Lung (tissue), 12 donors: ENCODE data around the gene NUDT2. TPM values are rescaled to one million over a fixed set of nuclear protein-coding genes. Genes with fewer than 3 reads are reported as not detected.

Experiments used
- ATAC-seq: fragments of 200-7000 bp; cut with Tn5 transposase; one replicate; pipeline ENCODE4 v1.9.1; 2020; ENCODE audit warnings: moderate number of reproducible peaks; ENCODE audit not compliant: insufficient read depth, low FRiP score
- DNase-seq, 3 donors: peaks; one replicate each; pipeline ENCODE4 v3.0.0-alpha.2; 2013 to 2017
- H3K27ac ChIP-seq, 2 donors: one replicate each; pipeline ENCODE4 v1.5.1; 2013; ENCODE audit warnings: mild to moderate bottlenecking in 2 of 2, moderate library complexity in 2 of 2, control low read depth in 1 of 2, inconsistent platforms in 1 of 2, low read depth in 1 of 2, low read length in 1 of 2
- H3K27me3 ChIP-seq, 3 donors: one replicate each; pipeline ENCODE4 v1.5.1; 2013; ENCODE audit warnings: low read length in 2 of 3; ENCODE audit not compliant: control insufficient read depth in 3 of 3, insufficient read depth in 3 of 3
- H3K36me3 ChIP-seq, 4 donors: one replicate each; pipeline ENCODE4 v1.5.1; 2013; ENCODE audit warnings: low read length in 4 of 4, mild to moderate bottlenecking in 1 of 4, moderate library complexity in 1 of 4; ENCODE audit not compliant: control insufficient read depth in 4 of 4, insufficient read depth in 4 of 4
- H3K4me1 ChIP-seq, 5 donors: one replicate each; pipeline ENCODE4 v1.5.1; 2013; ENCODE audit warnings: low read length in 5 of 5, mild to moderate bottlenecking in 2 of 5, moderate library complexity in 1 of 5; ENCODE audit not compliant: control insufficient read depth in 5 of 5, insufficient read depth in 5 of 5
- H3K4me3 ChIP-seq: one replicate; pipeline ENCODE4 v1.5.1; 2013; ENCODE audit warnings: mild to moderate bottlenecking, control low read depth, moderate library complexity
- H3K9ac ChIP-seq, 2 donors: one replicate each; pipeline ENCODE4 v1.5.1; 2013; ENCODE audit warnings: low read length in 2 of 2, control low read depth in 1 of 2; ENCODE audit not compliant: insufficient read depth in 1 of 2
- H3K9me3 ChIP-seq, 4 donors: one replicate each; pipeline ENCODE4 v1.5.1; 2013; ENCODE audit warnings: low read length in 3 of 4, mild to moderate bottlenecking in 1 of 4, moderate library complexity in 1 of 4; ENCODE audit not compliant: control insufficient read depth in 4 of 4, insufficient read depth in 3 of 4
- CTCF ChIP-seq: IDR thresholded peaks from 2 replicates; pipeline ENCODE4 v1.5.1; 2012; ENCODE audit warnings: mild to moderate bottlenecking; ENCODE audit errors: control extremely low read depth, extremely low read depth
- WGBS, 2 donors: extraction: QIAGEN DNeasy Blood & Tissue Kit; methylation state at CpG; one replicate each; pipeline ENCODE4 v1.1.7; 2013; 5-methylcytosine and 5-hydroxymethylcytosine counted together
- polyA plus RNA-seq, 2 donors: library from polyadenylated mRNA; stranded (reverse); fragments of 200-250 nt; gene quantifications; one replicate each; pipeline ENCODE4 v1.2.1, GENCODE V29; 2013
- total RNA-seq, 2 donors: library from RNA; depleted of rRNA in 1 of 2; stranded (reverse); fragments of >200 nt in 1 of 2; gene quantifications; one replicate each; pipeline ENCODE4 v1.2.1, GENCODE V29; 2014 to 2021
- donor health status: control.
- donor health status: control.
- donor health status: Bipolar disorder and iron deficiency.
- donor health status: healthy.
- donor health status: DM: yes; HTN: yes; CAD: no.

NUDT2 gene
- total and polyA plus RNA-seq, 4 donors: 11.7 to 20.1 (median 15.6) TPM

GRCh38 chr9:34318163-34318790 is 11.1 kb upstream of the NUDT2 start:
- Histone ChIP-seq H3K36me3 (no peaks in the 10 kb centered on the region), H3K9me3 (no peaks in the 10 kb centered on the region), H3K27ac (no peak overlapping the region), H3K4me1 (no peaks in the 10 kb centered on the region), H3K9ac (no peak overlapping the region), H3K27me3 (no peaks in the 10 kb centered on the region), H3K4me3 (no peak overlapping the region)
- WGBS, 2 donors: 96 to 98% methylated on average over 44 of the region's 44 CpGs
- DNase-seq: no peak
- TF ChIP-seq CTCF: no peak
- no peak for ATAC-seq

DNA sequence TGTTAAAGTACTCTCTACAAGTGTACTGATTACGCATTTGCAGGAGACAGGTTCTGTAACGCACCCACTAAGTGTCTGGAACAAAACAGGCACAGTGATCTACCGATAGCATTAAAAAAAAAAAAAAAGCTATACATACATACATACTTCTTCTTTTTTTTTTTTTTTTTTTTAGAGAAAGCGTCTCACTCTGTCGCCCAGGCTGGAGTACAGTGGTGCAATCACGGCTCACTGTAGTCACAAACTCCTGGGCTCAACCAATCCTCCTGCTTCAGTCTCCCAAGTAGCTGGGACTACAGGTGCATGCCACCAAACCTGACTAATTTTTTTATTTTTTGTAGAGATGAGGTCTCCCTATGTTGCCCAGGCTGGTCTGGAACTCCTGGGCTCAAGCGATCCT is 7.9 kb upstream of the NUDT2 start:
- Histone ChIP-seq H3K27me3 (no peaks in the 10 kb centered on the region), H3K9ac (no peak overlapping the region), H3K4me1 (no peaks in the 10 kb centered on the region), H3K27ac (no peak overlapping the region), H3K9me3 (no peaks in the 10 kb centered on the region), H3K36me3 (no peaks in the 10 kb centered on the region), H3K4me3 (no peak overlapping the region)
- ATAC-seq (no peak), DNase-seq (no peak)
- 78% methylated on average over 7 of the region's 7 CpGs for WGBS, 2 donors
- no peak for TF ChIP-seq CTCF

GRCh38 chr9:34322899-34323591 is 6.3 kb upstream of the NUDT2 start:
- Histone ChIP-seq H3K4me1 (peaks cover 0 to 8% (median 2%) of the 10 kb centered on the region in 5 donors), H3K36me3 (no peaks in the 10 kb centered on the region), H3K27me3 (no peaks in the 10 kb centered on the region), H3K4me3 (no peak overlapping the region), H3K9ac (no peak overlapping the region), H3K27ac (no peak overlapping the region), H3K9me3 (no peaks in the 10 kb centered on the region)
- ATAC-seq (no peak), DNase-seq (no peak)
- TF ChIP-seq CTCF: no peak
- 65 to 84% methylated on average over 2 of the region's 2 CpGs for WGBS, 2 donors
